Transverse colon (tissue), 3 donors: ENCODE results near the gene MYG1.

Experiments used
- CTCF ChIP-seq, 5 experiments: fragments of 200-600 bp in 3 of 5; fragments of 450-650 bp in 2 of 5; sonication (generic) in 3 of 5; IDR thresholded peaks; 1 replicate in 2 of 5; 2 replicates in 3 of 5; pipeline ENCODE4 v1.5.1; 2016 to 2017; ENCODE audit warnings: antibody characterized with exemption in 5 of 5, inconsistent platforms in 3 of 5, mild to moderate bottlenecking in 2 of 5, moderate library complexity in 1 of 5
- EP300 ChIP-seq: sonication (generic); formaldehyde crosslinking; IDR thresholded peaks from one replicate; pipeline ENCODE4 v1.6.1; 2017; ENCODE audit warnings: antibody characterized with exemption, low read depth

DNA sequence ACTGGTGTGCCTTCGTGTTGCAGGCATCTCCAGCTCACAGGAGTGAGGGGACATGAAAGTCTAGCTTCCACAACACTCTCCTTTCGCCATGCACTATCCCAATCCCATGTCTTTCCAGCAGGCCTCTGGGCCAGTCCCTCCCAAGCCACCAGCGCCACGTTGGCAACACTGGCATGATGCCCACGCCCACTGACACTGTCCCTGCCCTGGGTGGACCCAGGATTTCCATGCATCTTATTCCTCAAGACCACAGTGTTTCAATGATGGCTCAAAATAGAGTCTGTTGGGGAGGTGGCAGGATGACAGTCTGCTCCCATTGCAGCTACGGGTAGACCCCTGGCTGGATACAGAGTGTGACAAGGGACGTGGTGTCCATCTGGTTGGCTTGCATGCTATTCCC lies 34.4 kb downstream of the MYG1 start:
- TF ChIP-seq CTCF (IDR thresholded peaks at IDR 0.05) (no peak), EP300 (no peak)
